NCI-H82 (cell line): ENCODE data around the gene SH2D3A.
A peak's percentile ranks its signal among the peaks of the same experiment; 100 is the strongest.
"Not testable (repeated sequence)": the region's sequence is repeated elsewhere in the genome, so short reads cannot be mapped to it uniquely, and the experiment has no call there.

ENCODE experiments used
- DNase-seq: peaks from one replicate; lab custom pipeline; 2025; lab: John Stamatoyannopoulos, UW

SH2D3A gene

GRCh38 chr19:6790194-6791128 is 23.2 kb upstream of the SH2D3A start:
- no peak for DNase-seq

GRCh38 chr19:6788896-6789295 is 21.7 kb upstream of the SH2D3A start:
- DNase-seq = no peak

GRCh38 chr19:6787393-6787792 is 20.2 kb upstream of the SH2D3A start:
- no peak for DNase-seq

GRCh38 chr19:6779206-6779605 is 12.0 kb upstream of the SH2D3A start:
- DNase-seq = no peak

GRCh38 chr19:6778386-6778785 is 11.2 kb upstream of the SH2D3A start:
- DNase-seq = no peak

GRCh38 chr19:6777434-6777833 is 10.2 kb upstream of the SH2D3A start:
- no peak for DNase-seq

GRCh38 chr19:6776999-6777398 is 9.8 kb upstream of the SH2D3A start:
- DNase-seq = no peak

- DNase-seq = not testable (repeated sequence)
Observed at GRCh38 chr19:6776045-6776444, 8.8 kb upstream of the SH2D3A start.

GRCh38 chr19:6774821-6775707 is 7.8 kb upstream of the SH2D3A start:
- peak; percentile 64 for DNase-seq

- DNase-seq = no peak
Observed at GRCh38 chr19:6773323-6773931, 6.2 kb upstream of the SH2D3A start.

- no peak for DNase-seq
Observed at GRCh38 chr19:6772866-6773322, 5.7 kb upstream of the SH2D3A start.

- no peak for DNase-seq
Observed at GRCh38 chr19:6772028-6772865, 5.0 kb upstream of the SH2D3A start, which contains the start of gene VAV1. TSS of gene VAV1 (plus strand) at chr19:6772708. CDS start at chr19:6772808, 100 bp downstream.

GRCh38 chr19:6771648-6772027 is 4.4 kb upstream of the SH2D3A start:
- DNase-seq = not testable (repeated sequence)

GRCh38 chr19:6769006-6769619 is 1.9 kb upstream of the SH2D3A start:
- peak; percentile 29 for DNase-seq

- DNase-seq = no peak
Observed at GRCh38 chr19:6768236-6768785, 1.1 kb upstream of the SH2D3A start.

GRCh38 chr19:6767081-6767356 is 216 bp downstream of the SH2D3A start:
- DNase-seq = no peak

GRCh38 chr19:6766357-6767080 is 716 bp downstream of the SH2D3A start:
- DNase-seq = no peak

GRCh38 chr19:6765738-6766356 is 1.4 kb downstream of the SH2D3A start:
- no peak for DNase-seq

- not testable (repeated sequence) for DNase-seq
Observed at GRCh38 chr19:6762253-6762797, 4.9 kb downstream of the SH2D3A start.
